Gastrocnemius medialis (tissue), 4 donors: Measurements from ENCODE around the gene RNU1-3. TPM values are rescaled to one million over a fixed set of nuclear protein-coding genes. Genes with fewer than 3 reads are reported as not detected.
"Not testable (repeated sequence)": the region's sequence is repeated elsewhere in the genome, so short reads cannot be mapped to it uniquely, and the experiment has no call there.

ENCODE experiments used
- ATAC-seq, 2 donors: fragments of 150-250 bp; one replicate each; pipeline ENCODE4 v1.9.1; 2016
- DNase-seq, 2 donors: peaks; one replicate each; pipeline ENCODE4 v3.0.0-alpha.2; 2019
- H3K27ac ChIP-seq, 4 donors: fragments of 200-600 bp; sonication (generic); 1 replicate in 1 of 4; 2 replicates in 3 of 4; pipeline ENCODE4 v1.5.1; 2016 to 2018; ENCODE audit warnings: mild to moderate bottlenecking in 2 of 4, moderate library complexity in 1 of 4
- H3K27me3 ChIP-seq, 3 donors: fragments of 200-600 bp; sonication (generic) in 2 of 3; 1 replicate in 1 of 3; 2 replicates in 2 of 3; pipeline versions ENCODE4 v1.5.1 to v1.6.0; 2016 to 2019; ENCODE audit warnings: mild to moderate bottlenecking in 1 of 3, moderate library complexity in 1 of 3
- H3K36me3 ChIP-seq, 2 donors: fragments of 200-600 bp; sonication (generic) in 1 of 2; one replicate each; pipeline ENCODE4 v1.5.1; 2017 to 2018
- H3K4me1 ChIP-seq, 2 donors: fragments of 200-600 bp; sonication (generic) in 1 of 2; one replicate each; pipeline ENCODE4 v1.5.1; 2016 to 2017; ENCODE audit warnings: mild to moderate bottlenecking in 2 of 2
- H3K4me3 ChIP-seq, 4 donors: fragments of 200-600 bp; sonication (generic) in 3 of 4; 1 replicate in 1 of 4; 2 replicates in 3 of 4; pipeline ENCODE4 v1.5.1; 2016 to 2019; ENCODE audit warnings: mild to moderate bottlenecking in 2 of 4
- H3K9me3 ChIP-seq, 3 donors: fragments of 200-600 bp; sonication (generic) in 2 of 3; 1 replicate in 1 of 3; 2 replicates in 2 of 3; pipeline ENCODE4 v1.5.1; 2016 to 2019
- POLR2A ChIP-seq, 2 donors: fragments of 450-650 bp; IDR thresholded peaks; one replicate each; pipeline ENCODE4 v1.6.1; 2017; ENCODE audit warnings: antibody characterized with exemption in 2 of 2, mild to moderate bottlenecking in 2 of 2, moderate library complexity in 2 of 2
- in situ Hi-C, 4 donors: fragments of 200-750 bp; cut with MboI; loops; one replicate each; pipeline versions ENCODE4 v1.15.0 to v1.8.0; 2017; ENCODE audit warnings: low sequenced_read_pairs in 4 of 4
- intact Hi-C: fragments of 100-400 bp; cut with DNase I; formaldehyde crosslinking; loops from one replicate; pipeline ENCODE4 v1.15.1; 2023; ENCODE audit warnings: low total_unique reads
- total RNA-seq, 4 donors: library from RNA; depleted of rRNA; stranded (reverse); fragments of >200 nt; gene quantifications; one replicate each; pipeline versions ENCODE4 v1.1.0 to v1.2.3, GENCODE V29; 2016
- TF ChIP-seq, protein P1 (sequence below), 5 experiments: fragments of 450-650 bp in 3 of 5; fragments of 200-600 bp in 2 of 5; sonication (generic) in 2 of 5; IDR thresholded peaks in 4 of 5; conservative IDR thresholded peaks in 1 of 5; 1 replicate in 4 of 5; 2 replicates in 1 of 5; pipeline ENCODE4 v1.5.1; 2016 to 2019; ENCODE audit warnings: antibody characterized with exemption in 5 of 5, mild to moderate bottlenecking in 3 of 5, moderate library complexity in 3 of 5

The RNU1-3 gene
- total RNA-seq, 4 donors from 2014 or later = under 0.01 TPM; not detected in 3

DNA sequence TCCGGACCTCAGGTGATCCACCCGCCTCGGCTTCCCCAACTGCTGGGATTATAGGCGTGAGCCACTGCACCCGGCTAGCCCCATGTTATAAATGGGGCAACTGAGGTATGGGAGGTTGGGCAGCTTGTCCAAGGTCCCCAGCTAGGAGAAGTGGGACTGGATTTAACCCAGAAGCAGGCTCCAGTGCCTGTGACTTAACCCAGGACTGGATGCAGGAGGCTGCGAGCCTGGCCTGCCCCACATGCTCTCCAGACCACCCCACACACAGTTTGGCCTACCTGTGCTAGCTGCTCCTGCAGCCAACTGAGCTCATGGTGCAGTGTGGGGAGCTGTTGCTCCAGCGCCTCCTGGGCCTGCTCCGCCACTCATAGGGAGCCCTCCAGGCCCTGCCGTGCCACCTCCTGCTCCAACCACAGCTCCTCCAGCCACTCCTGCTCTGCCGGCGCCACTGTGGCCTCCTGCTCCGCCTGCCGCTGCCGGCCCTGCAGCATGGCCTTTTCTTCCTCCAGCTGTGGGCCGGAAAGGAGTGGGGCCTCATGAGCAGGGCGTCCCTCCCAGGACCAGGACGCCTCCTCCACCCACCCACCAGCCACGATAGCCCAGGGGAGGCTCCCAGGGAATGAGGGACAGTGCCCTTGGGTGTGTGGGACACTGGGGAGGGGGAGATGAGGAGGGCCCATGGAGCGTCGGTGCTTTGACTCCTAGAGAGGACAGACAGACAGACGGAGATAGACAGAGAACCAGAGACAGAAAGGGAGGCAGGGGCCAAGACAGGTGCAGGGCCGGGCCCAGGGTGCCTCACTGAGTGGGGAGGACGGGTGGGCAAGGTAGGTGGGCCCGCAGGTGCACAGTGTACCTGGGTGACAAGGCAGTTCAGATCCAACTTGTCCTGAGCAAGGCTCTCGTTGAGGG is 41.0 kb downstream of the RNU1-3 start:
- peaks cover 13% of the 10 kb centered on the region in 2 donors for H3K4me1 ChIP-seq
- intact Hi-C loops = no loop called here
- H3K9me3 ChIP-seq = no peaks in the 10 kb centered on the region
- no peak for TF ChIP-seq POLR2A (IDR thresholded peaks at IDR 0.05)
- TF ChIP-seq, protein P1, sequence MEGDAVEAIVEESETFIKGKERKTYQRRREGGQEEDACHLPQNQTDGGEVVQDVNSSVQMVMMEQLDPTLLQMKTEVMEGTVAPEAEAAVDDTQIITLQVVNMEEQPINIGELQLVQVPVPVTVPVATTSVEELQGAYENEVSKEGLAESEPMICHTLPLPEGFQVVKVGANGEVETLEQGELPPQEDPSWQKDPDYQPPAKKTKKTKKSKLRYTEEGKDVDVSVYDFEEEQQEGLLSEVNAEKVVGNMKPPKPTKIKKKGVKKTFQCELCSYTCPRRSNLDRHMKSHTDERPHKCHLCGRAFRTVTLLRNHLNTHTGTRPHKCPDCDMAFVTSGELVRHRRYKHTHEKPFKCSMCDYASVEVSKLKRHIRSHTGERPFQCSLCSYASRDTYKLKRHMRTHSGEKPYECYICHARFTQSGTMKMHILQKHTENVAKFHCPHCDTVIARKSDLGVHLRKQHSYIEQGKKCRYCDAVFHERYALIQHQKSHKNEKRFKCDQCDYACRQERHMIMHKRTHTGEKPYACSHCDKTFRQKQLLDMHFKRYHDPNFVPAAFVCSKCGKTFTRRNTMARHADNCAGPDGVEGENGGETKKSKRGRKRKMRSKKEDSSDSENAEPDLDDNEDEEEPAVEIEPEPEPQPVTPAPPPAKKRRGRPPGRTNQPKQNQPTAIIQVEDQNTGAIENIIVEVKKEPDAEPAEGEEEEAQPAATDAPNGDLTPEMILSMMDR (IDR thresholded peaks at IDR 0.05 in 4 of 5, conservative IDR thresholded peaks at IDR 0.05 in 1 of 5) = no peak
- H3K36me3 ChIP-seq = peaks cover 2 to 72% of the 10 kb centered on the region in 2 donors
- H3K4me3 ChIP-seq = no peak overlapping the region
- H3K27ac ChIP-seq = peak overlapping the region in 1 of 4 donors; percentile 11
- DNase-seq (peak in 1 of 2 donors; percentile 21), ATAC-seq (no peak)
- in situ Hi-C loops = loop anchor here in 1 of 4 donors (25.0 kb wide), 1 partner anchor 113 kb away; the partner anchor contains the start of gene RNU1-1
- H3K27me3 ChIP-seq = no peaks in the 10 kb centered on the region

DNA sequence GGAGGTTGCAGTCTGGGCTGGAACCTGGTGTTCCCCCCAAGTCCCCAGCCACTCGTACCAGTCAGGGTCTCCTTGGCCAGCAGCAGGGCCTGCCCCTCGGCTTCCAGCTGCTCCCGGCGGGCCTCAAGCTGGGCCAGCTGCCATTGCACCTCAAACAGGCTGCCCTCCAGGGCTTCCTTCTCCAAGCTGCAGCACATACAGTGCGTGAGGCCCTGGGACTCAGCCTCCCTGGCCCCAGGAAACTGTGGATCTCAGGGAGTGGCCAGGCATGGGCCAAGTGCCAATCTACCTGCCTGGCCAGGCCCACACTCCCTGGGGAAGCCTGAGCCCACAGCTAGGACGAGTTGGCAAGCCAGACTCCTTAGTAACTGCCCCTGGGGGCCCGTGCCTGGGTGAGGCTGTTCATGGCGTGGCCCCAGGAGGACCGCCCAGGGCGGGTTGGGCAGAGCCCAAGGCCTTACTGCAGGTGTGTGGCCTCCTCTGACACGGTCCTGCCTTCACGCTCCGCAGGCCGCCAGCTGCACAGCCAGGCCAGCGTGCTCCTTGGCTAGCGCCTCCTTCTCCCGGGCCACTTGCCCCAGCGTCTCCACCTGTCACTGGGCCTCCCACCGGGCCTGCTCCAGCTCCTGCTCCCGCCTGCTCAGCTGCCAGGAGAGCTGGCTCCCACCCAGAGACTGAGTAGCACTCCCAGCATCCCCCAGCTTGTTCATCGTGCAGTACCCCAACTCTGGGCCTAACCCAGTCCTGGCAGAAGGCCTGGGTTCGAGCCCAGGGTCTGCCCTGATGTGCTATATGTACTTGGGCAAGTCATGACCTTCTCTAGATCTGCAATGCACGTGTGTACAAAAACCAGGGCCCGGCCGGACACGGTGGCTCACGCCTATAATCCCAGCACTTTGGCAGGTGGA is 42.7 kb downstream of the RNU1-3 start:
- in situ Hi-C loops = loop anchor here in 1 of 4 donors (5.0 kb wide), 1 partner anchor 318 kb away; no protein-coding TSS in a partner anchor
- H3K27ac ChIP-seq = peak overlapping the region; percentile 45 to 79 (median 64)
- intact Hi-C loops, H3K27me3 ChIP-seq, H3K9me3 ChIP-seq, H3K4me3 ChIP-seq: not testable (repeated sequence)
- peaks cover 13 to 14% of the 10 kb centered on the region in 2 donors for H3K4me1 ChIP-seq
- DNase-seq (peak; percentile 55 to 95), ATAC-seq (peak; percentile 2 to 73)
- peaks cover 2 to 61% of the 10 kb centered on the region in 2 donors for H3K36me3 ChIP-seq

DNA sequence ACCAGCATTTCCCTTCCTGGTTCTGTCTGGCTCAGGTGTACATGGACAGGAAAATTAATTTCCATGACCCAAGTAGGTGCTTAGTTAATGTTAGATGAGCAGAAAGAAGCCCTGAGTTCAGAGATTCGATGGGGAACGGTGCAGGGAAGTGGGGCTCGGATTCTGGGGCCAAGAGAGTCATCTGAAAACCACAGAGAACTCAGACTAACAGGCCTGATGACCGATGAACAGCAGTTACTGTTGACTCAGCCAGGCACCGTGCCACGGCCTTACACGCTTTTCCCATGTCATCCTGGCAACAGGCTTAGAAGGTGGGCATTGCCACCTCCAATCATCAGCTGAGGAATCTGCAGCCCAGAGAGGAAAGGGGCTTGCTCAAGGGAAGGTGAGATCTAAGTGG is 43.4 kb downstream of the RNU1-3 start:
- intact Hi-C loops, H3K4me3 ChIP-seq, H3K27me3 ChIP-seq, H3K9me3 ChIP-seq, ATAC-seq: not testable (repeated sequence)
- peak overlapping the region in 3 of 4 donors; percentile 45 to 79 (median 60) for H3K27ac ChIP-seq
- H3K4me1 ChIP-seq = peaks cover 13 to 14% of the 10 kb centered on the region in 2 donors
- in situ Hi-C loops = loop anchor here in 1 of 4 donors (5.0 kb wide), 1 partner anchor 319 kb away; no protein-coding TSS in a partner anchor
- peak in 1 of 2 donors; percentile 38 for DNase-seq
- peaks cover 2 to 60% of the 10 kb centered on the region in 2 donors for H3K36me3 ChIP-seq

DNA sequence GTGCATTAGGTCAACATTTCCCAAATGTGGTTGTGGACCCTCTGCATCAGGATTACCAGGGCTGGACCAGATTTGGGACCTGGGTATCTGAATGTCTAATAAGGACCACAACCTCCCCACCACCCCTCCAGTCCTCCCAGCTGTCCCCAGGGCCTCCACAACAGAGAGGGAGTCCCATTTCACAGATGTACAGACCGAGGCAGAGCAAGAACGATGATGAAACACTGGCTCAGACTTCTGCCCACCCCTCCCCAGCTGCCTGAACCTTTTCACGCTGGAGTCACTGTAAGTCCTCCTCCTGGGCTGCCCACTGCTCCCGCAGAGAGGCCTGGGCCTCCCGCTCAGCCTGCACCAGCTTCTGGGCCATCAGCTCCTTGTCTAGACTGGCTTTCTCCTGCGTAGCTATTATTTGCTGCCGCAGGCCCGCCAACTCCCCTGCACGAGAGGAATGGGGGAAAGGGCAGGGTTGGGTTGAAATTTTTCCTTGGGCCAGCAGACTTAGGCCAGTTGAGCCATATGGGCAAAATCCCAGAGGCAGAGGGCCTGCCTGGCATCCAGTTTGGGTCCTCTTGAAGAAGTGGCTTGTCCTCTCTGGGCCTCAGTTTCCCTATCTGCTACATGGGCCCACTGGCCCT is 45.0 kb downstream of the RNU1-3 start:
- H3K27ac ChIP-seq, H3K4me3 ChIP-seq, intact Hi-C loops, H3K9me3 ChIP-seq, ATAC-seq, H3K27me3 ChIP-seq: not testable (repeated sequence)
- in situ Hi-C loops = loop anchor here in 1 of 4 donors (5.0 kb wide), 1 partner anchor 321 kb away; no protein-coding TSS in a partner anchor
- Histone ChIP-seq H3K36me3 (peaks cover 2 to 60% of the 10 kb centered on the region in 2 donors), H3K4me1 (peaks cover 13 to 14% of the 10 kb centered on the region in 2 donors)
- DNase-seq = peak in 1 of 2 donors; percentile 30

DNA sequence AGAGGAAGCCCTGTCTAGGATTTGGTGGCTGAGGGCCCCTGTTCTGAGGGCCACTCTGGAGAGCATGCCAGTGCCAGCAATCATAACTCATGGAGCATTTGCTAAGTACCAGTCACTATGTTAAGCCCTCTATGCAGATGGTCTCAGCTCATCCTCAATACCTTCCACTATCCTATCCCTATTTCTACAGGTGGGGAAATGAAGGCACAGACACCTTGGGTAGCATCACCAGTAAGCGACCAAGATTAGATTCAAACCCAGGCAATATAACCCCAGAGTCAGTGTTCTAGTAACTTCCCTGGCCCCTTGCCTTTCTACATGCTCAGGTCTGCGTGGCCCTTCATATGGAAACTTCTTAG is 45.5 kb downstream of the RNU1-3 start:
- in situ Hi-C loops (loop anchor here in 1 of 4 donors (5.0 kb wide), 1 partner anchor 321 kb away; no protein-coding TSS in a partner anchor), intact Hi-C loops (no loop called here)
- Histone ChIP-seq H3K27me3 (no peaks in the 10 kb centered on the region), H3K36me3 (peaks cover 2 to 56% of the 10 kb centered on the region in 2 donors), H3K4me1 (peaks cover 13 to 14% of the 10 kb centered on the region in 2 donors), H3K9me3 (no peaks in the 10 kb centered on the region), H3K27ac (peak overlapping the region in 1 of 4 donors; percentile 14), H3K4me3 (no peak overlapping the region)
- TF ChIP-seq, protein P1 (IDR thresholded peaks at IDR 0.05 in 4 of 5, conservative IDR thresholded peaks at IDR 0.05 in 1 of 5) = peak in 2 of 5 experiments; percentile 17 to 24
- no peak for TF ChIP-seq POLR2A (IDR thresholded peaks at IDR 0.05)
- no peak for DNase-seq
- ATAC-seq = no peak

DNA sequence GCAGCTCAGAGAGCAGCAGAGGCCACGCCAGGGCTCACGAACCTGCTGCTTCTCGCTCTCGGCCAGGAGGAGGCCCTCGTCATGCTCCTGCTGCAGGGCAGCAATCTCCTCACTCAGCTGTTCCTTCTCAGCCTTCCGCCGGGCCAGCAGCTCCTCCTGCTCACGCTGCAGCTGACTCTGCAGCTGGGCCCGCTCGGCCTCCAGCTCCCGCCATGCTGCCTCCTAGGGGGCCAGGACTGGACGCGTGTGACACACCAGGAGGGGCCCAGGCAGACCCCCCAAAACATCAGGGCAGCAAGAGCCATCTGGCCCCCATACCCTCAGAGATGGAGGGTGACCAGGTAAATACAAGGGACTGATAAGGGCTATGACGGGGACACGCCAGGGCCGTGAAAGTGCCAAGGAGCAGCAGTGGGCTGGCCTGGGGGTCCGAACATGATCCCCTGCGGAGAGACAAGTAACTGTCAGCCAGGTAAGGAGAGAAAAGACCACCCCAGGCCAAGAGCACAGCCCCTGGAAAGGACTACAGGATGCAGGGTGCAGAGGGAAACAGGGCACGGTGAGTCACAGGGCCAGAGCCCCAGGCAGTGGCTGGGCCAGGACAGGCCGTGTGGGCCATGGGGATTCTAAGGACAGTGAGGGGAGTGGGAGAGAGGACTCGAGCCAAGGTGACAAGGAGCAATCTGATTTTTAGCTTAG is 46.8 kb downstream of the RNU1-3 start:
- Histone ChIP-seq H3K36me3 (peaks cover 0 to 45% of the 10 kb centered on the region in 2 donors), H3K4me1 (peaks cover 13 to 14% of the 10 kb centered on the region in 2 donors)
- in situ Hi-C loops = loop anchor here in 1 of 4 donors (5.0 kb wide), 1 partner anchor 322 kb away; no protein-coding TSS in a partner anchor
- H3K9me3 ChIP-seq, H3K27me3 ChIP-seq, intact Hi-C loops, ATAC-seq, H3K4me3 ChIP-seq, H3K27ac ChIP-seq: not testable (repeated sequence)
- peak in 1 of 2 donors; percentile 36 for DNase-seq
